HG03460 (cell line): ENCODE measurements around the gene IQSEC1.

Experiments
- ATAC-seq: cut with Tn5 transposase; IDR thresholded peaks from one replicate; pipeline ENCODE4 v1.9.1; 2021; ENCODE audit not compliant: unreplicated experiment

The IQSEC1 gene

GRCh38 chr3:13017361-13018042 lies 55.7 kb downstream of the IQSEC1 start:
- no peak for ATAC-seq

- no peak for ATAC-seq
These were observed 56.4 kb downstream of the IQSEC1 start for GRCh38 chr3:13016721-13017255.

DNA sequence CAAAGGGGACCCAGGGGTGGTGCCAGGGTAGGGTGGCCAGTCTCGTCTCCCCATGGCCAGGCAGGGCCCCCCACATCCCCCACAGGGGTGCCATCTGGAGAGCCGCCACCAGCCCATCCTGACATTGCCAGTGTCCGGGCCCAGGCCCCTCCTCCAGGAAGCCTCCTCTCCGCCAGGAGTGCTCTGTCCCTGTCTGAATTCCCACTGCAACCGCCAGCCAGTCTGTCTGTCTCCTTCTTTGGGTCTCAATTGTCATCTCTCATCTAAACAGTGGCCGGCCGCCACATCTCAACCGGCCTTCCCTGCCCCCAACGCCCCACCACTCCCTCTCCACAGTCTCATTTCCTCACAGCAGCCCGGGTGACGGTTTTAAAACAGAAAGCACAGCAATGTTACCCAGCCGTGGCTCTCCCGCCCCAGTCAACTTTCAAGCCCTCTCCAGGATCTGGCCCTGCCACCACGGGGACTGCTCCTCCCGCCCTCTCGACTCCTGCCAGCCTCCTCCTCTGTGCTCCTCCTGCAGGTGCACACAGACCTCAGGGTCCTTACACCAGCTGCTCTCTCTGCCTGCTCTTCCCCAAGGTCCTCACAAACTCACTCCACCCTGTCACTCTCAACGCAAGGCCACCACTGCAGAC lies 57.0 kb downstream of the IQSEC1 start:
- peak; percentile 29 for ATAC-seq

DNA sequence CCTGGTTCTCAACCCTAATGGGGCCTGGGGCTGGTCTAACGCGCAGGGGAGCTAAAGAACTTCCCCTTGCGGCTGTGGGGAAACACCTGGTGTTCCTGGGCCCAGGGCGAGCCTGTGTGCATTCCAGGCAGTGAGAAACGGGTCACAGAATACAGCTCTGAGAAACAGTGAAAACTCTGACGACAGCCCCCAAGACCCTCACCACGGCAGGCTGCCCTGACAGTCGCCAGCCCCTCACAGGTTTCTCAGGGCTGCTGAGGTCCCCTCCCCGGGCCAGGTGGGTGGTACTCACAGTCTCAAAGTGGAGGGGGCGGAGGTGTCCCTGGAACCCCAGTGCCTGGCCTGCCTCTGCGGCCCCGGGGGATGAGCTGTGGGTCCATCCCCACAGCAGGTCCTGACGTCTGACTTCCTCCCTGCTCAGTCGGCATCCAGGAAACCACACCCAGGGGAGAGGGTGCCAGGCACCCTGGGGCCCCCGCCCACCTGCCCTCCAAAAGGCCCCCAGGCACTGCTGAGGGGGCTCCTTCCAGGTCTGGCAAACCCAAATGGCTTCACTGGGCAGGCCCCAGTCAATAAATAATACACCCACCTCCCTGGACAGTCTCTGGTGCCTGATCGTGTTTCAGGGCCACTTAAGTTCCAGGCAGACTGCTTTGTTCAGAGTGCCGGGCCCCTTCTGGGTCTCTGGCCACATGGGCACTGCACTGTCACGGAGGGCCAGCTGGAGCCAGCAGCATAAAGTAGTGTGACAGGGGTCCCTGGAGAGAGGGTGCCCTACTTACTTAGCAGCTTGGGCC lies 57.7 kb downstream of the IQSEC1 start:
- peak; percentile 18 for ATAC-seq

- ATAC-seq, result no peak
These were observed 58.4 kb downstream of the IQSEC1 start for GRCh38 chr3:13014755-13015285.

DNA sequence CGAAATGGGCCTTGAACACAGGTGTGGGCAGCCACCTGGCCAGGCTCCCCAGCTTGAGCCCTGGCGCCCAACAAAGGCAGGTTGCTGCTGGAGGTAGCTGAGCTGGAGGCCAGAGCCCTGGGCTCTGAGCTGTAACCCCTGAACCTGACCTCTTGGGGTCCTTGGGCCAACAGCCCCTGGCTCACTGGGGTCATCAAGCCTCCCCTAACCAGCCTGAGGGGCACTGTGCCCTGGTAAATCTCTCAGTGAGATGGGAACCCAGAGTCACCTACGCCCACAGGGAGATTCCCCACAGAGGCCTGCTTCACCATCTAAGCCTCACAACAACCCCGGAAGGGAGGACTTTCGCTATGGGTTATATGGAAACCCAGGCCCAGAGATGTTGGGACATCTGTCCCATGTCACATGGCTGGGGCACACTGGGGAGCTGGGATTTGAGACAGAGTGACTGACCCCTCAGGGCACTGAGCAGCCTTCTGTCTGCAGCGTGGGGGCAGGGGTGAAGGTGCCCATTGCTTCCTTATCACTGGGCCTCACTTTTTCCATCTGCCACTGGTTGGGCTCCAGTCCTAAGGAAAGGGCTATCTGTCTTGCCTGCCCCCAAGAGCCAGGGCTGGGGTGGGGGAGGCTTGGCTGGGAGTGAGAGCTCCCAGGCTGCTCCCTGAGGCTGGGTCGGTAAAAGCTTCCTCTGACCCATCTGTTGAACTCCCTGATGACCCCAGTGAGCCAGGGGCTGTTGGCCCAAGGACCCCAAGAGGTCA lies 59.1 kb downstream of the IQSEC1 start:
- no peak for ATAC-seq

- no peak for ATAC-seq
These were observed 59.7 kb downstream of the IQSEC1 start for GRCh38 chr3:13013566-13013965.

- ATAC-seq, result no peak
These were observed 60.1 kb downstream of the IQSEC1 start for GRCh38 chr3:13013151-13013561.

GRCh38 chr3:13012221-13012691 lies 61.0 kb downstream of the IQSEC1 start:
- ATAC-seq, result peak; percentile 30

- peak; percentile 39 for ATAC-seq
These were observed 61.5 kb downstream of the IQSEC1 start for GRCh38 chr3:13011573-13012220.

GRCh38 chr3:13010780-13011572 lies 62.3 kb downstream of the IQSEC1 start:
- no peak for ATAC-seq

DNA sequence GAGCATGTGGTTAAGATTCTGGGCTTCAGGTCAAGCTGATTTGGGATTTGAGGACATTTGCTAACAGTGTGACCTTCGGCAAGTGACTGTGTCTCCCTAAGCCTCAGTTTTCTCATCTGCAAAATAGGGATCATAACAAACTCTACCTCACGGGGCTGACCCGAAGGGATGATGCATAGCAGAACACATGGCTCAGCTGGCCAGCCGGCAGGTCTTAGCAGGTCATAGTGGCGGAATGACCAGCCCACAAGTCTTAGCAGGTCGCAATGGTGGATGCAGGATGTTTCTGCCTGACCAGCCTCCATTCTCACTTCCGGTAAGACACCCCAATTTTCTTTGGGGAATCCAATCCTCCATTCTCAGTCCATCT lies 63.3 kb downstream of the IQSEC1 start:
- ATAC-seq, result no peak

GRCh38 chr3:13009132-13009945 lies 63.9 kb downstream of the IQSEC1 start:
- ATAC-seq, result peak; percentile 30

- no peak for ATAC-seq
These were observed 64.9 kb downstream of the IQSEC1 start for GRCh38 chr3:13008155-13008995.

- no peak for ATAC-seq
These were observed 65.8 kb downstream of the IQSEC1 start for GRCh38 chr3:13007251-13007941.

- ATAC-seq, result no peak
These were observed 66.8 kb downstream of the IQSEC1 start for GRCh38 chr3:13006216-13006990.
